Measurements from ENCODE around the gene SMPD4. TPM values are rescaled to one million over a fixed set of nuclear protein-coding genes. Genes with fewer than 3 reads are reported as not detected.
"Not testable (repeated sequence)": the region's sequence is repeated elsewhere in the genome, so short reads cannot be mapped to it uniquely, and the experiment has no call there.

The SMPD4 gene
- total and polyA plus RNA-seq, 9 of the 15 experiments (the other 6 are each of a cell fraction or from before 2014, with no cell fraction given), result 7.5 to 123 (median 35.7) TPM

GRCh38 chr2:130228467-130229160 is 47.2 kb upstream of the SMPD4 start:
- POLR2A ChIA-PET; H3K79me2 ChIP-seq (ENCODE audit: control insufficient read depth, insufficient read depth, low read length); DNase-seq (ENCODE audit: extremely low read depth in 1 of 4, low spot score in 3 of 4); CTCF ChIA-PET (ENCODE audit: low intra/inter-chr PET ratio); FAIRE-seq; H3K4me3 ChIP-seq; H3K9me3 ChIP-seq (replicated peaks; ENCODE audit: control insufficient read depth, insufficient read depth, low read depth, low read length); H3K9me1 ChIP-seq (ENCODE audit: control insufficient read depth, insufficient read depth, low read length); intact Hi-C loops (cut with micrococcal nuclease); H3K4me2 ChIP-seq (ENCODE audit: insufficient read depth, low read length); H3K27me3 ChIP-seq (ENCODE audit: control insufficient read depth in 2 of 2, insufficient read depth in 2 of 2, low read length in 2 of 2); H3K9ac ChIP-seq (ENCODE audit: insufficient read depth in 1 of 2, low read depth in 2 of 2, low read length in 2 of 2); BruUV-seq (replicated peaks); ATAC-seq; H4K20me1 ChIP-seq (replicated peaks; ENCODE audit: control insufficient read depth, insufficient read depth, low read length); H3K27ac ChIP-seq (ENCODE audit: extremely low read depth, low read depth, low read length); in situ Hi-C loops (cut with MboI); H3K36me3 ChIP-seq (ENCODE audit: control insufficient read depth, insufficient read depth, low read length): not testable (repeated sequence)
- Histone ChIP-seq H3K4me1 (replicated peaks in 1 of 2; ENCODE audit: control insufficient read depth in 2 of 2, insufficient read depth in 2 of 2, low read length in 2 of 2) (peaks cover 0 to 35% of the 10 kb centered on the region in 2 experiments; a peak in 2 of 5 replicates), H2AFZ (ENCODE audit: low read depth, low read length) (peak overlapping the region; percentile 70; the same call in 1 of the 2 replicates)
- 78% methylated on average over 18 of the region's 69 CpGs for WGBS (ENCODE audit: insufficient coverage, low coverage, missing lambda C conversion rate)
- TF ChIP-seq FIP1L1 (IDR thresholded peaks at IDR 0.05; ENCODE audit: low read depth, low read length, poor library complexity, severe bottlenecking) (peak; percentile 36), PCBP1 (IDR thresholded peaks at IDR 0.05; ENCODE audit: low read depth, low read length, poor library complexity, severe bottlenecking) (peak; percentile 68), CBX1 (IDR thresholded peaks at IDR 0.05; ENCODE audit: low read depth) (0 out of 2 replicates have a peak, but pooled peaks have one; percentile 30), KDM1A (IDR thresholded peaks at IDR 0.05) (peak; percentile 39 to 48; a peak in 2 of 4 replicates), RBM25 (IDR thresholded peaks at IDR 0.05; ENCODE audit: low read depth, low read length, severe bottlenecking) (peak; percentile 76), ZBTB33 (CRISPR knock-in tag; IDR thresholded peaks at IDR 0.05) (peak; percentile 49; the same call in 1 of the 2 replicates), BCOR (IDR thresholded peaks at IDR 0.05) (peak; percentile 56; the same call in 1 of the 2 replicates), RCOR1 (IDR thresholded peaks at IDR 0.05; ENCODE audit: borderline replicate concordance in 1 of 2, low read depth in 2 of 2, low read length in 2 of 2) (0 out of 4 replicates have a peak, but pooled peaks of 1 of the 2 experiments have one; percentile 6), CHAMP1 (IDR thresholded peaks at IDR 0.05) (peak; percentile 54; the same call in 1 of the 2 replicates)
